HG03196 (cell line): ENCODE results near the gene CACNA1A.

Experiments used
- ATAC-seq: cut with Tn5 transposase; IDR thresholded peaks from one replicate; pipeline ENCODE4 v1.9.1; 2021; ENCODE audit not compliant: unreplicated experiment

The CACNA1A gene

GRCh38 chr19:13493516-13494310, 12.6 kb downstream of the CACNA1A start:
- no peak for ATAC-seq

GRCh38 chr19:13492128-13492527, 14.2 kb downstream of the CACNA1A start:
- ATAC-seq = no peak

- ATAC-seq = no peak
Observed at GRCh38 chr19:13487985-13488384, 18.3 kb downstream of the CACNA1A start.

- ATAC-seq = no peak
Observed at GRCh38 chr19:13484166-13484565, 22.1 kb downstream of the CACNA1A start.

- no peak for ATAC-seq
Observed at GRCh38 chr19:13483215-13483614, 23.1 kb downstream of the CACNA1A start.

GRCh38 chr19:13478576-13478975, 27.7 kb downstream of the CACNA1A start:
- ATAC-seq = no peak

GRCh38 chr19:13476071-13476470, 30.2 kb downstream of the CACNA1A start:
- ATAC-seq = no peak

- no peak for ATAC-seq
Observed at GRCh38 chr19:13475044-13475443, 31.2 kb downstream of the CACNA1A start.

GRCh38 chr19:13466697-13467096, 39.6 kb downstream of the CACNA1A start:
- no peak for ATAC-seq

GRCh38 chr19:13463296-13463695, 43.0 kb downstream of the CACNA1A start:
- no peak for ATAC-seq

GRCh38 chr19:13461536-13461935, 44.7 kb downstream of the CACNA1A start:
- no peak for ATAC-seq

GRCh38 chr19:13460045-13460444, 46.2 kb downstream of the CACNA1A start:
- no peak for ATAC-seq

GRCh38 chr19:13459351-13459750, 46.9 kb downstream of the CACNA1A start:
- ATAC-seq = no peak

GRCh38 chr19:13451434-13451995, 54.8 kb downstream of the CACNA1A start:
- ATAC-seq = no peak

- no peak for ATAC-seq
Observed at GRCh38 chr19:13447978-13448377, 58.3 kb downstream of the CACNA1A start.

GRCh38 chr19:13441810-13442512, 64.3 kb downstream of the CACNA1A start:
- no peak for ATAC-seq

- ATAC-seq = no peak
Observed at GRCh38 chr19:13437919-13438618, 68.2 kb downstream of the CACNA1A start.

GRCh38 chr19:13436352-13436751, 69.9 kb downstream of the CACNA1A start:
- ATAC-seq = no peak

GRCh38 chr19:13430790-13431582, 75.3 kb downstream of the CACNA1A start:
- ATAC-seq = no peak

GRCh38 chr19:13429563-13429962, 76.7 kb downstream of the CACNA1A start:
- no peak for ATAC-seq

- no peak for ATAC-seq
Observed at GRCh38 chr19:13428352-13428751, 77.9 kb downstream of the CACNA1A start.
